GM21723 (cell line): ENCODE results near the gene CAPN15.
"Not testable (repeated sequence)": the region's sequence is repeated elsewhere in the genome, so short reads cannot be mapped to it uniquely, and the experiment has no call there.

ENCODE experiments used
- ATAC-seq: cut with Tn5 transposase; IDR thresholded peaks from one replicate; pipeline ENCODE4 v1.9.1; 2021; ENCODE audit warnings: mild to moderate bottlenecking, moderate library complexity; ENCODE audit not compliant: unreplicated experiment

The CAPN15 gene

GRCh38 chr16:527015-527903, at the start of gene CAPN15:
CAPN15 (plus strand) TSS chr16:527712; CDS start chr16:546839, 19,127 bp downstream.
- peak; percentile 62 for ATAC-seq

GRCh38 chr16:478287-478686, 49.2 kb upstream of the CAPN15 start:
- not testable (repeated sequence) for ATAC-seq

- ATAC-seq, result no peak
These were observed 44.9 kb upstream of the CAPN15 start for GRCh38 chr16:482468-483185.

GRCh38 chr16:483341-484075, 44.0 kb upstream of the CAPN15 start:
- no peak for ATAC-seq

GRCh38 chr16:489606-490005, 37.9 kb upstream of the CAPN15 start:
- ATAC-seq, result no peak

GRCh38 chr16:490768-491167, 36.7 kb upstream of the CAPN15 start:
- no peak for ATAC-seq

GRCh38 chr16:491220-491919, 36.1 kb upstream of the CAPN15 start:
- no peak for ATAC-seq

- no peak for ATAC-seq
These were observed 35.2 kb upstream of the CAPN15 start for GRCh38 chr16:492211-492875.

- not testable (repeated sequence) for ATAC-seq
These were observed 32.8 kb upstream of the CAPN15 start for GRCh38 chr16:494676-495075.

- ATAC-seq, result no peak
These were observed 32.3 kb upstream of the CAPN15 start for GRCh38 chr16:495127-495748.

- ATAC-seq, result no peak
These were observed 31.2 kb upstream of the CAPN15 start for GRCh38 chr16:496097-496886.

GRCh38 chr16:497258-497657, 30.3 kb upstream of the CAPN15 start:
- ATAC-seq, result no peak

GRCh38 chr16:499924-500323, 27.6 kb upstream of the CAPN15 start:
- ATAC-seq, result no peak

- ATAC-seq, result no peak
These were observed 26.8 kb upstream of the CAPN15 start for GRCh38 chr16:500709-501108.

GRCh38 chr16:502179-502943, 25.2 kb upstream of the CAPN15 start:
- no peak for ATAC-seq

GRCh38 chr16:503150-504071, 24.1 kb upstream of the CAPN15 start:
- ATAC-seq, result no peak
